GM12891 (cell line): Measurements from ENCODE around the gene ANKRD33B.

Source experiments
- DNase-seq: peaks from one replicate; pipeline ENCODE4 v3.0.0; 2011; ENCODE audit warnings: low spot score; ENCODE audit not compliant: insufficient read length
- FAIRE-seq: peaks from 2 replicates; lab custom pipeline; 2011; peaks lifted over from hg19 to GRCh38; lab: Jason Lieb, UNC
- PAX5 ChIP-seq: IDR thresholded peaks from 2 replicates; pipeline ENCODE4 v1.6.1; 2011; ENCODE audit warnings: low read length, moderate library complexity, mild to moderate bottlenecking; ENCODE audit not compliant: insufficient read depth, severe bottlenecking
- POLR2A ChIP-seq: IDR thresholded peaks from 2 replicates; pipeline ENCODE4 v1.6.1; 2011; ENCODE audit warnings: low read depth, low read length, control low read depth
- POLR2AphosphoS5 ChIP-seq: IDR thresholded peaks from 2 replicates; pipeline ENCODE4 v1.6.1; 2011; ENCODE audit warnings: low read depth, low read length, control low read depth
- POU2F2 ChIP-seq: IDR thresholded peaks from 2 replicates; pipeline ENCODE4 v1.6.1; 2011; ENCODE audit warnings: low read depth, mild to moderate bottlenecking, control low read depth, low read length, moderate library complexity
- SPI1 ChIP-seq: IDR thresholded peaks from 2 replicates; pipeline ENCODE4 v1.6.1; 2011; ENCODE audit warnings: low read depth, low read length, control low read depth
- TAF1 ChIP-seq: IDR thresholded peaks from 2 replicates; pipeline ENCODE4 v1.6.1; 2011; ENCODE audit warnings: low read depth, low read length, control low read depth

ANKRD33B gene

DNA sequence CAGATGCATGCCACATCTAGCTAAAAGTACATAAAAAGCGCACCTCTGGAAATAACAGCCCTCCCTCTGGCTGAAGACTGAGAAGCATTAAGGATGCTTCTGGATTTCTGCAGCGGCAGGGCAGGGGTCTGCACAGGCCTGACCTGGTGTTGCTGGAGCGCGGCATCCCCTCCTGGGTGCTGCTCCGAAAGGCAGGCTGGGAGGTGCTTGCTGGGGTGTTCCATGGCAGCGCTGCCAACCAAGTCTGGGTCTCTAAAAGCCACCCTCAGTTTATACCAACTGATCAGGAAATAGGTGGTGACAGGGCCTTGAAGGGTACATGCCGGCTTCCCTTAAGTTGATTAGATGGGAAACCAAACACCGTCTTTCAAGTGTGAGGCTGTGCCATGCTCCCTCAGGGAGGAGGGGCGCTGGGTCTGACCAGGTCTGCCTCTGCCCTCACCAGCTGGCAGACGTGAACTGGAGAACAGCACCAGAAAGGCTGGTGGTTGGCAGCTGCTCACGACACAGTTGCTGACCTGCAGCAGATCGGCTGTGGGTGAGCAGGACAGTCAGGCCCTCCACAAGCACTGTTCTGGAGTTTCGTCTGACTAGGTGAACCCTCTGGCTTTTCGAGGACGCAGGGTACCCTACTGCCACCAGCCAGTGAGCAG lies 115.6 kb downstream of the ANKRD33B start:
- no peak for FAIRE-seq
- no peak for DNase-seq
- TF ChIP-seq POLR2A (no peak), SPI1 (no peak), POU2F2 (no peak), POLR2AphosphoS5 (no peak), PAX5 (no peak), TAF1 (no peak)

DNA sequence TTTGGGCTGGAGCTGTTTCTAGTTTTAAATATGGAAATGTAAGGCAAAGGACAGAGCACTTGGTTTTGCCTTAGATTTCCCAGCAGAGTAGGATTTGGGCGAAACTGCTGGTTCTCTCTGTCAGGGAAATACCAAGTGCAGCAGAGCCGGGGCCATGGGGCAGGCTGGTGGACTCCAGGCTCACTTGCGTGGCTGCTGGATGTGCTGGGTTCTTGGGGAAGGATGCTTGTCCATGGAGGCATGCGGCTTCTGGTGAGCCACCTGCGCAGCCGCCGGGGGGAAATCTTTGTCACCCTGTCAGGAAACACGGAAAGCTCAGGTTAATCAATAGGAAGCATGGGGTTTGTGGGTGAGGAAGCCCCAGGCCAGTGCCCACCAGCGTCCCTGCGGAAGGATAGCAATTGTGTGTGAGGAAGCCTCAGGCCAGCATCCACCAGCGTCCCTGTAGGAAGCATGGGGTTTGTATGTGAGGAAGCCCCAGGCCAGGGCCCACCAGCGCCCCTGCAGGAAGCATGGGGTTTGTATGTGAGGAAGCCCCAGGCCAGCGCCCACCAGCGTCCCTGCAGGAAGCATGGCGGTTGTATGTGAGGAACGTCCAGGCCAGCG lies 117.1 kb downstream of the ANKRD33B start:
- FAIRE-seq (no peak), DNase-seq (no peak)
- TF ChIP-seq POLR2A (no peak), POLR2AphosphoS5 (no peak), PAX5 (no peak), POU2F2 (no peak), TAF1 (no peak), SPI1 (no peak)

DNA sequence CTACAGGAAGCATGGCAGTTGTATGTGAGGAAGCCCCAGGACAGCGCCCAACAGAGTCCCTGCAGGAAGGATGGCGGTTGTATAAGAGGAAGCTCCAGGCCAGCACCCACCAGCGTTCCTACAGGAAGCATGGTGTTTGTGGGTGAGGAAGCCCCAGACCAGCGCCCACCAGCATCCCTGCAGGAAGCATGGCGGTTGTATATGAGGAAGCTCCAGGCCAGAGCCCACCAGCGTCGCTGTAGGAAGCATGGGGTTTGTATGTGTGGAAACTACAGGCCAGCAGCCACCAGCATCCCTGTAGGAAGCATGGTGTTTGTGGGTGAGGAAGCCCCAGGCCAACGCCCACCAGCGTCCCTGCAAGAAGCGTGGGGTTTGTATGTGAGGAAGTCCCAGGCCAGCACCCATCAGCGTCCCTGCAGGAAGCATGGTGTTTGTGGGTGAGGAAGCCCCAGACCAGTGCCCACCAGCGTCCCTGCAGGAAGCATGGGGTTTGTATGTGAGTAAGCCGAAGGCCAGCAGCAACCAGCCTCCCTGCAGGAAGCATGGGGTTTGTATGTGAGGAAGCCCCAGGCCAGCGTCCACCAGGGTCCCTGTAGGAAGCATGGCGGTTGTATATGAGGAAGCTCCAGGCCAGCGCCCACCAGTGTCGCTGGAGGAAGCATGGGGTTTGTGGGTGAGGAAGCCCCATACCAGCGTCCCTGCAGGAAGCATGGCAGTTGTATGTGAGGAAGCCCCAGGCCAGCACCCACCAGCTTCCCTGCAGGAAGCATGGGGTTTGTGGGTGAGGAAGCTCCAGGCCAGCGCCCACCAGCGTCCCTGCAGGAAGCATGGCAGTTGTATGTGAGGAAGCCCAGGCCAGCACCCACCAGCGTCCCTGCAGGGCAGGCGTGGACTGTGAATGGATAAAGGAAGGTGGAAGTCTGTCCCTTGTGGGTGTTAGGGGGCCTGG lies 118.1 kb downstream of the ANKRD33B start:
- FAIRE-seq (no peak), DNase-seq (no peak)
- no peak for TF ChIP-seq POLR2AphosphoS5
- TF ChIP-seq SPI1, result no peak
- no peak for TF ChIP-seq PAX5
- TF ChIP-seq POLR2A, result no peak
- no peak for TF ChIP-seq TAF1
- no peak for TF ChIP-seq POU2F2

DNA sequence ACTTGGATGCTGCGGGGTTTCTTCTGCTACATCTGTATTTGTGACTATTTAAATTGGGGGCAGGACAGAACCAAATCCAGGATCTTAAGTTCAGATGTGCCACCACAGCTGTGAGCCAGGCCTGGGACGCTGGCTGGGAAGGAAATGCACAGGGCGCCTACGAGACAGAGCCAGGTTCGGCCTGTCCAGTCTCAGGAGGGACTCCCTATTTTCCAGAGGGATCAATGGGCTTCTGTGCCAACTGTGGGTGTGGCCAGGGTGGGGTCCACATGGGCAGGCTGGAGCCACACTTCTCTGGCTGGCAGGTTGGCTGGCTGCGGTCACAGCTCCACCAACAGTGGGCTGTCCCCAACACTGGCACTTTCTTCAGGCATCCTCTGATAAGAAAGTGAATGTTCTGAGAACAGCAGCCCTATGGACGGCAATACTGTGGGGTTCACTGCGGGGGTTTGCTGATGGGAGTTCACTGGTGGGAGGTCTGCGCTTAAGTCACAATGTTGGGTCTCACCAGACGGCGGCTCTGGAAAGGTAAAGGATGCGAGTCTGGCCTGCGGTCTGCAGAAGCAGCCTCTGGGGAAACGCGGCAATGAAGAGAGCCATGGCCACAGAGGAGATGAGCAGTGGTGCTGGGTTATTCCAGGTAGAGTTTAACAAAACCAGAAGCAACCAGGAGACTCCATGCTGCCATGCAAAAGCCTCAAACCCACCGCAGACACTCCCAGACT lies 119.1 kb downstream of the ANKRD33B start:
- no peak for DNase-seq
- no peak for FAIRE-seq

DNA sequence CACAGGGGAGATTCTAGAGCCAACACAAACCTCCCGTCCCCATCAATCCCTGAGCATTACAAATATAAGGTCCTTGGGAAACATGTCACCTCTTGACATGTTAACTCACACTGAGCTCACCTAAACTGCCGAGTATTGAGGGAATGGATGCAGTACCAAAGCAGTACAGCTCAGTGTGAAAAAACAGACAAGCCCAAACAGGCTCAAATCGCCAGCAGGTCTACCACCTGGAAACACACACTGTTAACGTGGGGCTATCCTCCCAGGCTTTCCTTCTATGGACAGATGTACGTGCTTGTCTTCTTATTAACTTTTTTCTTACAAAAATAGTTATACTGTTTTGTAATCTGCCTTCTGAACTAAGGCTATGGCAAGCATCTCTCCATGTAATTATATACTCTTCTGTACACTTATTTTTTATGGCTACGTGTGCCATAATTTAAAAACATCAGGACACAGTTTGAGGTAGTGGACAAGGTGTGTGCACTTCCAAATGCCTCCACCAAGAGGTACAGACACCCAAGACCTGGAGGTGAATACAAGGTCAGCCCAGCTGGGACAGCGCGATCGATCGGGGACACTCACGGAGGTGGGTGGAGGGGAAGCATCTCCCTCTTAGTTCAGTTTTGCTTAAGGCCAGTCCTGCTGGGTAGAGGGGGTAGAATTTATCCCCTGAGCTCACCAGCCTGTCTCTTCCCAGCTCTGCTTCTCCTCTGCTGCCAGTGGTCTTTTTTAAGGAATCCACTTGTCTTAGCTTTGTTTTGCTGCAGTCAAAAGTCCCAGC lies 120.6 kb downstream of the ANKRD33B start:
- TF ChIP-seq POLR2AphosphoS5 (no peak), TAF1 (0 out of 2 replicates have a peak, but pooled peaks have one; percentile 28)
- DNase-seq, result no peak
- FAIRE-seq, result no peak

More for the DNA sequence above, 119.1 kb downstream of the ANKRD33B start:
- no peak for TF ChIP-seq SPI1
- TF ChIP-seq PAX5, result no peak
- TF ChIP-seq TAF1, result no peak
- TF ChIP-seq POLR2AphosphoS5, result no peak
- TF ChIP-seq POU2F2, result no peak
- TF ChIP-seq POLR2A, result no peak

DNA sequence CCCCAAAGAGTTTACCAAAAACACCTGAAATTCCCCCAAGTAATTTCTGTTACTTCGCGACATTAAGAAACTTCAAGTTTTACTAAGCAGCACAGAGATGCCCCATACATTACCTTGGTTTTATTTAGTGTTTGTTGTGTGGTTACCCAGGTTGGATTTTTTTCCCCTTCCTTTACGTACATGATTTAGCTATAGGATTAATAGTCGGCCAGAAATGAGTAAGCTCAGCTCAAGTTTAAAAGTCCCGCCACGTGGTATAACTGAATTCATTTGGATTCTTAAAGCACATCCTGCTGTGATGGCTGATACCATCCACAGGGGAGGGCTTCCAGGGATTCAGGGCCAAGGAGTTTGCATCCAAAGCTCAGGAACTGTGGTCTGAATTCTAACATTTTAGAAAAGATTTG lies 121.2 kb downstream of the ANKRD33B start:
- TF ChIP-seq POU2F2 (peak; percentile 50; the same call in 1 of the 2 replicates), POLR2A (no peak)
- no peak for FAIRE-seq
- DNase-seq, result no peak

DNA sequence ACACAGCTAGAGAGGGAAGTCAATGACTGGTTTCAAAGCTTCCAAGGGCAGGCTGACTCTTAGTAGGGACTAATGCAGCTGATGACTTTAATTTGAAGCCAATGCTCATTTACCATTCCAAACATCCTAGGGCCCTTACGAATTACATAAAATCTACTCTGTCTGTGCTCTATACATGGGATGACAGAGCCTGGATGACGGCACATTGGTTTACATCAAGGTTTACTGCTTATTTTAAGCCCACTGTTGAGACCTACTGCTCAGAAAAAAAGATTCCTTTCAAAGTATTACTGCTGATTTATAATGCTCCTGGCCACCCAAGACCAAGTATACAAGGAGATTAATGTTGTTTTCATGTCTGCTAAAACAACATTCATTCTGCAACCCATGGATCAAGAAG lies 123.0 kb downstream of the ANKRD33B start:
- FAIRE-seq (no peak), DNase-seq (no peak)
- TF ChIP-seq POLR2AphosphoS5 (no peak), POU2F2 (no peak), PAX5 (no peak), TAF1 (no peak), POLR2A (no peak), SPI1 (no peak)

DNA sequence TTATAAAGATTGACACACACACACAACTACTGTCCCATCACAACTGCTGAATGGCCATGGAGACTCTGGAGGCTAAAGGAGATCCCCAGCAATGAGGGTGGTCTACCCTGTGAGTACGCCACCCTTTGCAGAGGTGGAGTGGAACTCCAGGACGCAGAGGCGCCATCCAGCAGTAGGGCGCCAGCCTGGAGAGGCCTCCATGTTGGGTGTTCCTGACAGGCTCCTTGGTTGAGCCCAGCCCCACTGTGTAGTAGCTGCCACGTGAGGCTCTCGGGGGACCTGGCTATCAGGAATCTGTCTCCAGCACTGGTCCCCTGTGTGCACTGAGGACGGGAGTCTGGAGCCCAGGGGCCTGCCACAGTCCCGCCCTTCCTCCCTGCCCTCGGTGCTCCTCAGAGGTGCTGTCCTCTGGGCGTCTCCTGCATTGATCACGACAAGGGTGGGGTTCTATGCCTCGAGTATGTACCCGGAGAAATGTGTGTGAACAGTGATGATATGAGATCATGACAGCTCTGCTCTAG lies 124.8 kb downstream of the ANKRD33B start:
- TF ChIP-seq PAX5 (no peak), POLR2A (no peak), POU2F2 (no peak), TAF1 (no peak), SPI1 (no peak), POLR2AphosphoS5 (no peak)
- no peak for DNase-seq
- no peak for FAIRE-seq
